Measurements from ENCODE around the gene CTDSP2.

- TF ChIP-seq CTCF (IDR thresholded peaks at IDR 0.05; ENCODE audit: control extremely low read depth in 1 of 3, insufficient read depth in 1 of 3, low read depth in 1 of 3, low read length in 3 of 3) (no peak), ATF2 (IDR thresholded peaks at IDR 0.05; ENCODE audit: low read length) (no peak), RAD21 (IDR thresholded peaks at IDR 0.05 in 1 of 2, conservative IDR thresholded peaks at IDR 0.05 in 1 of 2; ENCODE audit: low read depth in 2 of 2, low read length in 2 of 2) (no peak), BRCA1 (IDR thresholded peaks at IDR 0.05; ENCODE audit: low read depth, low read length) (no peak), POLR2A (IDR thresholded peaks at IDR 0.05; ENCODE audit: control extremely low read depth in 1 of 2, low read depth in 2 of 2, low read length in 2 of 2) (no peak), E2F6 (IDR thresholded peaks at IDR 0.05) (no peak), MAX (IDR thresholded peaks at IDR 0.05) (no peak), KDM1A (IDR thresholded peaks at IDR 0.05; ENCODE audit: borderline replicate concordance, low read length) (no peak), RFX5 (IDR thresholded peaks at IDR 0.05; ENCODE audit: borderline replicate concordance, low read depth, low read length) (no peak), EZH2 (IDR thresholded peaks at IDR 0.05; ENCODE audit: low read depth, low read length, severe bottlenecking) (no peak), RNF2 (IDR thresholded peaks at IDR 0.05; ENCODE audit: borderline replicate concordance, low read depth, low read length, missing control alignments, poor library complexity, severe bottlenecking) (no peak), CREB1 (IDR thresholded peaks at IDR 0.05) (no peak), RBBP5 (IDR thresholded peaks at IDR 0.05; ENCODE audit: borderline replicate concordance, low read depth, low read length) (no peak), SRF (IDR thresholded peaks at IDR 0.05; ENCODE audit: low read depth, low read length) (no peak)
These were observed 71.5 kb downstream of the CTDSP2 start for GRCh38 chr12:57775044-57775443.

Data from H1 (cell line).